ENCODE data around the gene SF3A1.

GRCh38 chr22:30315962-30316576 lies 40.6 kb downstream of the SF3A1 start:
- TF ChIP-seq LEF1 (IDR thresholded peaks at IDR 0.05; ENCODE audit: borderline replicate concordance), result no peak
- TF ChIP-seq PKNOX1 (IDR thresholded peaks at IDR 0.05), result no peak
- TF ChIP-seq SUZ12 (IDR thresholded peaks at IDR 0.05), result no peak
- TF ChIP-seq FOXM1 (IDR thresholded peaks at IDR 0.05; ENCODE audit: borderline replicate concordance), result no peak
- no peak for TF ChIP-seq SP1 (IDR thresholded peaks at IDR 0.05)
- no peak for TF ChIP-seq FOXA1 (IDR thresholded peaks at IDR 0.05)
- TF ChIP-seq NFRKB (IDR thresholded peaks at IDR 0.05), result no peak
- TF ChIP-seq ZNF384 (IDR thresholded peaks at IDR 0.05), result no peak
